HG02943 (cell line): ENCODE results near the gene BRINP2.

Experiments
- ATAC-seq: cut with Tn5 transposase; IDR thresholded peaks from one replicate; pipeline ENCODE4 v1.9.1; 2021; ENCODE audit warnings: mild to moderate bottlenecking, low read depth, moderate library complexity; ENCODE audit not compliant: unreplicated experiment

The BRINP2 gene

DNA sequence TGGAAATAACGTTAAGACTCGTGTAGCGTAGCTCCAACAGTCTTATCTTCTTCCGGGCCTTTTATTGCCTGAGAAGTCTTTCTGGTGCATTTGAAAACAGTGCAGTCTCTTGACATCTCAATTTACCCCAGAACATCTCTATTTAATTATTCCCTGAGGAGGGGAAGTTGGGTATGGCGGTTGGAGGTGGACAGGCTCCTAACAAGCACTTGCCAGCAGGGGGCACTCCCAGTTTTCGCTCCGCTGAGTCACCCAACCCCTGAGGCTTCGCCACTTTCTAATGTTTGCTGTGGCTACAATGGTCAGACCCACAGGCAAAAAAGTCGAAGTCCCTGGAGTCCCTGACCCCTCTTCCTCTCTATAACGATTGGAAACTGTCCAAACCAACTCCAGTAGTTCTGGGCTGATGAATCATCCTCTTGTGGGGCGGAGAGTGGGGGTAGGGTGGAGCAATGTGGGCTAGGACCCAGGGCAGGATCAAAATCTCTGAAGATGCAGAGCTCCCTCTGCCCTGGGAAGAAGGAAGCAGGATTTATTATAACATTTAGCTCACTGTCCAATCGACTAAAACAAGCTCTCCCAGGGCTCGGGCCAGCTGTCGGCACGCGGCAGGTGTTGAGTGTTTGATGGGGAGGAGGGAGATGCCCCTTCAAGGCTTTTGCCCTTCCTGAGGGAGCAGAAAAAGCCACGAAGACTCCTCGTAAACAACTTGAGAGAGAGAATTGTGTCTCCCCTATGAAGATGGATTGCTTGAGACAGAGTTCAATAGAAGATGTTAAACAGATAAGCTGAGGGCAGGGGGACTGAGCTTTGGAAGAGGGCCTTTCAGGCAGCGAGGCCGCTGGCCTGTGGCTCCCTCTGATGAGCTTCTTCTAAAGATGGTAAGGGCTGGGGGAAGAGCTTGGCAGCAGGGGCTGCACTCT, 85.7 kb downstream of the BRINP2 start:
- no peak for ATAC-seq

DNA sequence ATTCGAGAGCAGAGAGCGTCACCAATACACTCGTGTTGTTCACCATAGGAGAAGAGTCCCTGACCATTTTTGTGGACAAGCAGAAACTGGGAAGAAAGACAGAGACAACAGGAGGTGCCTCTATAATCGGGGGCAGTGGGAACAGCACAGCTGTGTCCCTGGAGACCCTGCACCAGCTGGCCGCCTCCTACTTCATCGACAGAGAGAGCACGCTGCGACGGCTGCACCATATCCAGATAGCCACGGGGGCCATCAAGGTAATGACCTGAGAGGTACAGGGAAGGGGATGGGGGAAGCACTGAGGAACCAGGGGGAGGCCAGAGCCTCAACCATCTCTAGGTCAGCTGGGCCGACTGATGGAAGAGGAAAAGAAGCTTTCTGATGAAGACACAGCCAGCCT, 86.4 kb downstream of the BRINP2 start:
- no peak for ATAC-seq

DNA sequence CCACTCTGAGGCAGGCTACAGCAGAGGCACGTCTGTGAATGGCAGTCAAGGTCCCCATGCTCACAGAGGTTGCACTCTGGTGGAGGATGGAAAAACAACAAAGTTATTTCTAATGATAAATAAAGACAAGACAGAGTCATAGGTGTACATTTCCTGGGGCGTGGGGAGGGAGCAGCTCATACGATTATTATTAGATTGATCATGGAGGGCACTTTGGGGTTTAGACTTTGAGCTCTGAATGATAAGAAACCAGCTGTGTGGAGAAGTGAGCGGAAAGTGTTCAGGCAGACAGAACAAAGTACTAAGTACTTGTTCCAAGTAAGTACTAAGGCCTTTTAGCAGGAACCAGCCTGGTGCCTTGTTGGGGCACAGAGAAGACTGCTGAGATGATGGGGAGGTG, 86.8 kb downstream of the BRINP2 start:
- ATAC-seq = no peak

- no peak for ATAC-seq
Observed at GRCh38 chr1:177270863-177271262, 100.1 kb downstream of the BRINP2 start.

- no peak for ATAC-seq
Observed at GRCh38 chr1:177273141-177273540, 102.4 kb downstream of the BRINP2 start.

DNA sequence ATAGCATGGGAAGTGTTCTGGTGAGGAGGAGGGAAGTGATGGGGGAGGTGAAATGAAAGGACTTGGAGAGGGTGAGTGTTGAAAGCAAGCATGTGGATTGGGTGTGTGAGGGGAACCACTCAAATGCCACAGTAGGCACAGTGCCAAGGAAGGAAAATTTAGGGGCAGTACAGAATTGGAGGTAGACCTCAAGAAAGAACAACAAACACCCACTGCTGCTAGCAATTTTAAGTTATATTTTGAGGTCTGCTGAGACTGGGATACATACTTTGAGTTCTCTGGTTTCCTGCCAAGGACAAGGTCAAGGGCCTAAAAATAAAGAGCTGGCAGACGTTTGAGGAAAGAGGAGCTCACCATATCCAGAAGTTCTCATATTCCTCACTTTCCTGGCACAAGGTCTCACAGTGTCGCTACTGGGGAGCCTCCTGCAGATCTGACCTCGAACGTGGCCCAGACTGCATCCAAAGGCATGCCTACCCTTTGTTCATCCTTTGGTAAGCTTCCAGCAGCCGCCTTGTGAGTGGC, 104.0 kb downstream of the BRINP2 start:
- no peak for ATAC-seq

GRCh38 chr1:177275736-177276135, 105.0 kb downstream of the BRINP2 start:
- ATAC-seq = no peak

- ATAC-seq = no peak
Observed at GRCh38 chr1:177278626-177279390, 108.0 kb downstream of the BRINP2 start.

DNA sequence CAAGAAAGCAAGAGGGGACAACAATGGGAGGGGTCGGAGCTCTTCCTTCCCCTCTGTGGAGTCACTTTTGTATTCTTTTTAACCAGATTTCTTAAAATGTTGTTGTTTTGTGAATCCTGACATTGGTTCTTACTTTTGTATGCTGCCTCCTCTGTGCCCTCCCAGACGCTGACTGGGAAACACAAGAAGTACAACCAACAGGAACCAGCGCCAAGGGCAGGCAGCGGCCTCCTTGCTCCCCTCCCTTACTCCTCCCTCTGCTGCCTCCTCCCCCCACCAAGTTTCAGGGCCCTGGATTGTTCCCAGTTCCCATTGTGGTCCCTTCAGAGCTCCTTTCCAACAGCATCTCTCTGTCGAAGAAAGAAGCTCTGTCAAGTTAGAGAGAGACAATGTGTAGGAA, 111.1 kb downstream of the BRINP2 start:
- no peak for ATAC-seq

- ATAC-seq = no peak
Observed at GRCh38 chr1:177282976-177283375, 112.2 kb downstream of the BRINP2 start.

DNA sequence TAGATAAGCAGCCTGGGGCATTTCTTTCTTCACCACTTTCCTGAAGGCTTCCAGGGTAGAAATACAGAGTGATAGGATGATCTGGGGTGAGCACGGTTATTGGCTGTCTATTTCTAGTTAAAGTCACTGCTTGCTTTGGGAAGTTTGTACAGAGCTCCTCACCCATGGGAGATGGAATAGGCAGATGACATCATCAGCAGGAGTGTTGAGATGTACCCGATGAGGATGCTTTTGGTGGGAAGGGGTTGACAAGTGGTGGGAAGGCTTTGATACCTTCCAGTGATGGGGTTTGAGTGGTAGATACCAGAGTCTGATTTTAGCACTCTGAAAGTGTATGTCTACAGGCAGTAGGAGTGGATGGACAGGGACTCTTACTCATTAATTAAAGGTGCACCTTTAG, 112.6 kb downstream of the BRINP2 start:
- no peak for ATAC-seq

DNA sequence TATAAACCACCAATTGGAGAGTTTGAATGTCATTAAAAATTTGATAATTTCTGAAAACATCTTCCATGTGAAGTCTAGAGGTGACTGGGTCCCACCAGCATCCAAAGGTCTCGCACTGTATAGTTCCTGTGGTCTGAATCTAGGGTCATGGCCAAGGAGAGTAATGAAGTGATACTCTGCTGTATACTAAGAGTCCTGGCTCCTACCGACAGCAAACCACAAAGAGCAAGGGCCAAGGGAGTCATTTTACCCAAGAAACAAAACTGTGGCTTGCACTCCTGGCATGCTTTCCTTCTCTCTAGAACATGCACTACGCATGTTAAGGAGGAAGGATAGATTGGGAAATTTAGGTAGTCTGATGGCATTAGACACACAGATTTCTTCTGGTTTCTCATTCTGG, 115.6 kb downstream of the BRINP2 start:
- no peak for ATAC-seq

GRCh38 chr1:177287270-177287669, 116.5 kb downstream of the BRINP2 start:
- no peak for ATAC-seq

DNA sequence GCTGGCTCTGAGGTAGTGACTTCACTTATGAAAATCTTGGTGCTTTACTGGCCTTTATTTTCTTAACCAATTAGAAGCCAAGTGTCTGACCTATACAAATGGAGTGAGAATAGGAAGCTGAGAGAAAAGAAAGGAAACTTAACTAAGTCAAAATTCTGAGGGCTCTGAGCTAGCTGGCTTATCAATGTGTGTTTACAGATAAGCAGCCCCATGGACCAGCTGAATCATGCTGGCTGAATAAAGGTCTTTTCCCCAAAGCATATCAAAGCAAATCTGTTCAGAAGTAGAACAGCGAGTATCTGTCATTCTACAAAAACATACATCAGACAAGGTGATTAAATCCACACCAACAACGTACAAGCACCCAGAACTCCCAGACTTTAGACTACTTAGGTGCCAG, 117.2 kb downstream of the BRINP2 start:
- no peak for ATAC-seq

DNA sequence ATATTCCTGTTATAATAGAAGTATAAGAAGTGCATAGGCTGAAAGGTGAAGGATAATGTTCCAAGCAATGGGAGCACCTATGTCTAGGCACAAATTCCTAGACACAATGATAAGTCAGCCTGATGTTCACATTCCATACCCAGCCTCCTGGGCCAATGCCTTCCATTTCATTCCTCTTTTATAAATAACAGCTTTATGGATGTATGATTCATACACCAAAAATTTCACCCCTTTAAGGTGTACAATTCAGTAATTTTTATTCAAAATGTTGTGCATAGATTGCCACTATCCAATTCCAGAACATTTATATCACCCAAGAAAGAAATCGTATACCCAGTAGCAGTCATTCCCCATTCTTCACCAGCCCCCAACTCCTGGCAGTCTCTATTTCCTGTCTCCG, 118.8 kb downstream of the BRINP2 start:
- ATAC-seq = no peak

DNA sequence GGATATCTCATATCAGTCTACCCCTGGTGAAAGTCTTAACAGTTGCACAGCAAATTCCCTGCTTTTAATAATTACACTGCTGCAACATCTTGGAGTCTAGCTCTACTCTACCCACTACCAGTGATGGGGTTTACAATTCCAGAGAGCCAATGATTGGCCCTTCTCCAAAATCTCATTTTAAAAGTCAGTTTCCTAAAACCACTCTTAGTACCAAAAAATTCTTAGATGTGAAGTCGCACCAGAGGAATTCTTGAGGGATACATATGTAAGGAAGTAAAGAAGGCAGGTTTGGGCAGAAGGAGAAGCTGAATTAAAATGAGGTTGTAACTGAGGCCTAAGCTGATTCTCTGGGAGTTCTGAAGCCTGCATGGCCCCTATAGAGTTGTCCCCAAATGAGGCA, 129.7 kb downstream of the BRINP2 start:
- no peak for ATAC-seq

GRCh38 chr1:177301425-177302124, 130.8 kb downstream of the BRINP2 start:
- ATAC-seq = no peak

DNA sequence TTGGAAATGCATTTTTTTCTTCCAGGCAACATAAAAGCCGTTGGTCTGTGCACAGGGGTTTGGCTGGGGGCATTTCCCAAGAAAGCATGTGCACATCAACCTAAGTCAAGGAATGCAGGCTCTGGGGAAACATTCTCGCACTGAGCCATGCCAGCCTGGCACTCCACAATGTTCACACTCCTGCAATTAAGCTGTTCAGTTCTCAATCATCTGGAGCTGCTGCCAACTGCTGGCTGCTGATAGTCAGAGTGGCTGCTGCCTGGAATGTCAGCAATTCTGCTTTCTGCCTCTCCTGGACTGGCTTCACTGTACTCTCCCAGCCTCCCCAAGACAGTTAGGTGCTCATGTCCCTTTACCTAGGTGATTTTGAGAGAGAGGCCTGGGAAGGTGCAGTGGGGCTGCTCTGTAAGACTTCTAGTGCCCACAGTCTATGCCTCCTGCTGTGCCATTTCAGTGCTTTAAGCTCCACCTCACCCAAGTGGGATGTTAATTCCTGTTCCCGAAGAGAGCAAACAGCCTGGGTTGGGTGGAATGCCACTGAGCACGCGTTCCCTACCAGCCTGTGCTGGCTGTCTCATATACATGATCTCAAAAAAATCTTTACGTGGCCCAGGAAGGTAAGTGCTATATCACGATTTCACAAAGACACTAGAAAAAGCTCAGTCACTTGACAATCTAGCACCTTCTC, 131.7 kb downstream of the BRINP2 start:
- ATAC-seq = no peak

GRCh38 chr1:177305040-177306018, 134.6 kb downstream of the BRINP2 start:
- ATAC-seq = no peak
